HPDE6-E6E7 (cell line): ENCODE measurements around the gene CACNA1C.
"Not testable (repeated sequence)": the region's sequence is repeated elsewhere in the genome, so short reads cannot be mapped to it uniquely, and the experiment has no call there.

ENCODE experiments used
- DNase-seq: peaks from one replicate; pipeline ENCODE4 v3.0.0; 2011; ENCODE audit warnings: missing footprints; ENCODE audit errors: extremely low spot score

The CACNA1C gene

GRCh38 chr12:2690348-2691005 lies 637.7 kb downstream of the CACNA1C start:
- no peak for DNase-seq

DNA sequence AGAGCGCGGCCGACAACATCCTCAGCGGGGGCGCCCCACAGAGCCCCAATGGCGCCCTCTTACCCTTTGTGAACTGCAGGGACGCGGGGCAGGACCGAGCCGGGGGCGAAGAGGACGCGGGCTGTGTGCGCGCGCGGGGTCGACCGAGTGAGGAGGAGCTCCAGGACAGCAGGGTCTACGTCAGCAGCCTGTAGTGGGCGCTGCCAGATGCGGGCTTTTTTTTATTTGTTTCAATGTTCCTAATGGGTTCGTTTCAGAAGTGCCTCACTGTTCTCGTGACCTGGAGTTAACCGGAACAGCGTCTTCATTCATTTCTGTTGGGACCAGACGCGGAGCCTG lies 638.2 kb downstream of the CACNA1C start:
- DNase-seq, result no peak

- no peak for DNase-seq
Observed at GRCh38 chr12:2691345-2692071, 638.7 kb downstream of the CACNA1C start.

GRCh38 chr12:2692080-2692479 lies 639.3 kb downstream of the CACNA1C start:
- no peak for DNase-seq

DNA sequence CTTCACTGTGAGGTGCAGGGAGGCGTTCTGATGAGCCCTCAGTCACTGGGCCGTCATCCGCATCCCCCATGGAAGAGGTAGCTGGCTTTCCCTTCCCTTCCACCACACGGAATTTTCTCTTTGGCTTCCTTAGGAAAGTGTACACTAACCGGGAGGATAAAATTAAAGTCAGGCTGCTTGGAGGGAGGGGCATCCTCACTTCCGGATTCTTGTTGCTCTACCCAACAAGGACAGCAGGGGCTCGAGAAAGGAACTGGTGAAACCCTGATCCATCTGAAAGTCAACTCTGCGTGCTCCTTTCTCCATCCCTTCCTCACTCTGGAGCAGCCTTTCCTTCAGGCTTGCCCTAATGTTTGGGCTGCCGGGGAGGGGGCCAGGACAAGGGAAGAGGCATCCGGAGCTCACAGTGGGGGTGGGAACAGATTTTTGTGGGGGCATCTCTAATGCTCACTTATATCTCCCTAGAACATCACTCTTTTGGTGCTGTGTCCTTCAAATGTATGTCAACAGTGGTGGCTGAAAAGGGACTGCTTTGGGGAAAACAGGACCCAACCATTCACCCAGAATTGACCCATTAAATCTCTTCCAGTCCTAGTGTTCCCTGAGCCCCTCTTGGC lies 640.6 kb downstream of the CACNA1C start:
- DNase-seq, result no peak

GRCh38 chr12:2693980-2694610 lies 641.3 kb downstream of the CACNA1C start:
- no peak for DNase-seq

DNA sequence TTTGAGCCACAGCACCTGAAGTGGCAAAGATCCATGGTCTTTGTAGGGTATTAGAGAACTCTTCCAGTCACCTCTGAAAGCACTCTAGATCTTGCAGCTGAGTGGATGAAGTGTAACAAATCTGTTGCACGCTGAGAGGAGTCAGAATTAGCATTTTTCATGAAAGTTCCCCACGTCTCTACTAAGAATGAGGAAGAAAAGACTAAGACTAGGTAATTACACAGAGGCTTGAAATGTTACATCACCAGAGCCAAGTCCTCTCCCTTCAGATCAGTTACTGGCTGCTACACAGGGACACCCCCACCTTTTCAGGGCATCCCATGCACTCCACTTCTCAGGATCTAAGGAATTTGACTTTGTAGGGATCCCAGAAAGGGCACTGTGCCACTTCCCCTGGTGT lies 643.3 kb downstream of the CACNA1C start:
- DNase-seq, result no peak

- DNase-seq, result no peak
Observed at GRCh38 chr12:2697057-2697800, 644.4 kb downstream of the CACNA1C start.

DNA sequence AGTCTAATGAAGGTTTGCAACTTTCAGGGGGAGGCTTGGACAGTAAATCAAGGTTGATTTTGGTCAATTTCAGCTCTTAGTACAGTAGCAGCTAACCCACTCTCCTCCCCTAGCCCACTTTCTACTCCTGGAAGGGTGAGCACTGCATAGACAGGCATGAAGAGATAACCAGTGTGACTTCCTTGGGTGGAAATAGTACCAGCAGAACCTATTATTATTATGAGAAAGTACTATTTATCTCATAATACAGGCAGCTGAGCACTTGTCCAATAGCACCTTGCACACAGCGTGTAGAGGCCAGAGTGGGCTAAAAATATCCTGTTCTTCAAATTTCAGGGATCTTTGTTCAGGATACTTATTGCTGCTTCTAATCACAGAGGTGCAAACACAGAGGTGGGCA lies 645.8 kb downstream of the CACNA1C start:
- no peak for DNase-seq

DNA sequence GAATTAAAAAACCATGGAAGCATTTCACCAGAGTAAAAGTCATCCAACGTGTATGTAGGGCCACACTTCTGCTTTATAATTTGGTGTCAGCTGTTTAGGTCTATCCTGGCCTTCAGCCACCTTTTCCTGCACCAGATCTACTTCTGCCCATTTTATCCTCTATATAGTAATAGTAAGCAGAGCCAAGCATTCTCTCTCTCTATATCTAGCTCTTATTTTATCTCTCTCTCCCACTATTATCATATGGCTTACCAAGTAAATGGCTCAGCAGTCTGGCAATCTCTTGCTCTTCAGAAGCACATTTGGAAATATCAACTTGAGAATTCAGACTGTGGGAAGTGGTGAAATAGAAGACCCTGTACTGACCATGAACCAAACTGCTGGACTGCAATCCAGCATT lies 657.9 kb downstream of the CACNA1C start:
- no peak for DNase-seq

DNA sequence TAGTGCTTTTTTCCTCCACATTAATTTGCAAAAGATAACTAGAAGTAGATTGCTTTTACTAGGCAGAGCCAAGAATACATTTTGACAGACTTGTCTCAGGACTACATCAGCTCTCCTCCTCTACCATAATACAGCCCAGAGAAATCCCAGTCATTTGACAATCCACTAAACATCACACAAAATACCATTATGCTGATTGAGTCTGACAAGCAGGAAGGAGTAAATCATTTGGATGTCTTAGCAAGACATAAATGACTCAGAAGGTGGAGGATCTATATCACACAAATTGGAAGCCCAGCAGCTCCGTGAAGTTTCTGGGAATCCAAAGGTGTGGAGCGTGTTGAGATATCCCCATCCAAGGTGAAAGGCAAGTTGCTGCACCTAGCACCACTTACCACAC lies 666.6 kb downstream of the CACNA1C start:
- no peak for DNase-seq

GRCh38 chr12:2722806-2723205 lies 670.0 kb downstream of the CACNA1C start:
- DNase-seq, result no peak

DNA sequence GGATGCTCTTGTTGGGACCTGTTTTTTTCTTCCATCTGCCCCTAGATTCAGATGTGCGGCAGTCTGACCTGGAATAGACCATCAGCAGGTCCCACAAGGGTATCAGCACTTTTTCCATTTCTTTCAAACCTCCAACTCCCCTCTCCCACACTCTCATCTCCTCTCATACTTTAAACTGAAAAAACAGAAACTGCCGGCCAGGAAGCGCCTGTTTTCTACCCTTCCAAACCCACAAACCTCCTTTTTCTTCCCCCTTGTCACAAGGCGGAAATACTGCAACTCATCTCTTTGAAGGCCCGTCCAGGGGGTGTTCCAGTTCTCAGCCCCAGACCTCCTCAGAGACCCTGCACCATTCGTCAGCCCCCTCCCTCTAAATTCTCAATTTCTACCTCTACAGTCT lies 679.5 kb downstream of the CACNA1C start:
- DNase-seq, result no peak

DNA sequence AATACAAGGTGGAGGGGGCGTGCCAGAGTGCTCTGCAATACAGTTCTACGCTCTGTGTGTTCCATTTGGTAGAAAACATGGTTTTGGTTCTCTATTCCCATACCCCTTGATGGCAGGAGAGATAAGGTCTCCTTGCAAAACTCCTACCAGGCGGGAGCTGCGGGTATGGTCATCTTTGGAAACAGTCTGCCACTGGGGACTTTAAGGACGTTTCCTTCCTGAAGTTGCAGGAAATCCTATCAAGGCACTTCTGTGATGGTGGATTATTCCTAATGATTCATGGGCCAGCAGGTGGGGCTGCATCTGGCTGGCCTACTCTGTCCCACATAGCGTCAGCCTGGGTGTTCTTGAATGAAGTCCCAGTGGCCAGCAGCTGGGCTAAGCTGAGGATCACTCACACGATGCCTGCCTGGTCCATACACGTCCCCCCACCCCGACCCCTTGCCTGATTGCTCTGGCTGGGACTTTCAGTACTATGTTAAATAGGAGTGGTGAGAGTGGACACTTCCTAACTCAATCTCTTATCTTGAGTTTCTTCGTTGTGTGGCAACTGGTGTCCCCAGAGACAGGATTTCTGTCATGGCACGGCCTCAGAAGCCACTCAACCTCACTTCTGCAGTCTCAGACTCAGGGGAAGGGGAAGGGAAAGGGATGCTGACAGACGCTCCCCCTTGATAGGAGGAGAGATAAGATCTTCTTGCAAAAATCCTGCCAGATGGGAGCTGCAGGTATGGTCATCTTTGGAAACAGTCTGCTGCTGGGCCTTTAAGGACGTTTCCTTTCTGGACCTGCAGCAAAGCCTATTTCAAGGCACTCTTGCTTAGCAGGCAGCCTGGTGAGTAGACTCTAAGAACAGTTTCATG lies 680.9 kb downstream of the CACNA1C start:
- no peak for DNase-seq

- no peak for DNase-seq
Observed at GRCh38 chr12:2735432-2735831, 682.6 kb downstream of the CACNA1C start.

- no peak for DNase-seq
Observed at GRCh38 chr12:2737656-2738241, 685.0 kb downstream of the CACNA1C start.

DNA sequence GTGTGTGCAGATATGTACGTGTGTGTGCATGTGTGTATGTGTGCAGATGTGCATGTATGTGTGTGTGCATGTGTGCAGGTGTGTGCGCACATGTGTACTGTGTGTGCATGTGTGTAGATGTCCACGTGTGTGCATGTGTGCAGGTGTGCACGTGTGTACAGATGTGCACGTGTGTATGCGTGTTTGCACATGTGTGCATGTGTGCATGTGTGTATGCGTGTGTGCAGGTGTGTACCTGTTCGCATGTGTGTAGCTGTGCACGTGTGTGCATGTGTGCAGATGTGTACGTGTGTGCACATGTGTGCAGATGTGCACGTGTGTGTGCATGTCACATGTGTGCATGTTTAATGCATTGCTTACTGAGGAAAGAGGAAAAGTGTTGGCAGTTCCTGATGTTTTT lies 686.3 kb downstream of the CACNA1C start:
- no peak for DNase-seq

DNA sequence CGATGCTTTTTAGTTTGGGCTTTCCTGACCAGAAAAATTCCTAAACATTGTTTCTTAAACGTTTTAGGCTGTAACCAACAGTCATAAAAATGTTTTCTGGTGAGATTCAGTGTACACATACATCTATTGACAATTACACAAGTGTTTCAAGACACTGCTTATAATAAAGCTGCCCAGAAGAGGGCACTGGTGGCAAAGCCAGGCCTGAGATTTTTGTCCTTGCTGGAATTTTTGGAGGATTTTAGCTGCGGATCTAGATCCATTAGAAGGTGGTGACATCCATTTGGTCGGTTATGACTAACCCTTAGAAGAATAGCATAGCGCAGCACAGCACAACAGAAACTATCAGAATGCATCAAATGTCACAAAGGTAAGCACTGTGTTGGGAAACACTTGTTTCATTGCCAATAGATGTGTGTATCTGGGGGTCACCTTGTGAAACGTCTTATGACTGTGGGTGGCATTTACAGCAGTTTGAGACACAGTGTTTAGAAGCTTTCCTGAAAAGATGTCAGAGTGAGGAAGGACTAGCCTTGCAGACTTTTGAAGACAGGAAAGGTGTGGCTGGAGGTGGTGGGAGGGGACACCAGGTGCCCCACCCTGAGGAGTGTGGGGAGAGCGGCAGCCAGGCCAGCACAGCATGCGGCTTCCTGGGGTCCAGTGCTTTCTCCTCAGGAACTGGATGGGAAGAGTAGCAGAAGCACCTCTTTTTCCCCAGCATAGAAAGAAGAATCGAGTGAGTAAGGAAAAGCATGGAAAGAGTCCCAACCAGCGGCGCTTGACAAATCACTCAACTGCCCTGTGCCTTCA lies 687.2 kb downstream of the CACNA1C start:
- DNase-seq, result no peak

GRCh38 chr12:2742037-2742436 lies 689.2 kb downstream of the CACNA1C start:
- DNase-seq, result not testable (repeated sequence)

GRCh38 chr12:2743478-2743877 lies 690.7 kb downstream of the CACNA1C start:
- no peak for DNase-seq
